ENCODE data around the gene PRR20C.
"Not testable (repeated sequence)": the region's sequence is repeated elsewhere in the genome, so short reads cannot be mapped to it uniquely, and the experiment has no call there.

Gene PRR20C

GRCh38 chr13:57153761-57154160, at the start of gene PRR20C:
PRR20C (plus strand) TSS chr13:57154061; CDS start chr13:57154448, 387 bp downstream.
- not testable (repeated sequence) for DNase-seq (ENCODE audit: low read depth)

GRCh38 chr13:57114945-57115344, 38.9 kb upstream of the PRR20C start:
- DNase-seq (ENCODE audit: low read depth), result no peak

GRCh38 chr13:57123681-57124080, 30.2 kb upstream of the PRR20C start:
- no peak for DNase-seq (ENCODE audit: low read depth)

GRCh38 chr13:57128909-57129308, 25.0 kb upstream of the PRR20C start:
- no peak for DNase-seq (ENCODE audit: low read depth)

GRCh38 chr13:57136093-57136492, 17.8 kb upstream of the PRR20C start:
- DNase-seq (ENCODE audit: low read depth), result no peak

GRCh38 chr13:57137585-57137984, 16.3 kb upstream of the PRR20C start:
- no peak for DNase-seq (ENCODE audit: low read depth)

- no peak for DNase-seq (ENCODE audit: low read depth)
Measured at GRCh38 chr13:57138988-57139387, 14.9 kb upstream of the PRR20C start.

- DNase-seq (ENCODE audit: low read depth), result not testable (repeated sequence)
Measured at GRCh38 chr13:57139781-57140180, 14.1 kb upstream of the PRR20C start.

GRCh38 chr13:57140235-57140968, 13.5 kb upstream of the PRR20C start, which contains the start of gene PRR20A:
PRR20A (plus strand) TSS chr13:57140918; CDS start chr13:57141305, 387 bp downstream.
- DNase-seq (ENCODE audit: low read depth), result not testable (repeated sequence)

GRCh38 chr13:57147188-57147587, 6.7 kb upstream of the PRR20C start, which contains the start of gene PRR20B:
PRR20B (plus strand) TSS chr13:57147488; CDS start chr13:57147875, 387 bp downstream.
- DNase-seq (ENCODE audit: low read depth), result not testable (repeated sequence)

GRCh38 chr13:57148106-57148505, 5.8 kb upstream of the PRR20C start:
- not testable (repeated sequence) for DNase-seq (ENCODE audit: low read depth)

- not testable (repeated sequence) for DNase-seq (ENCODE audit: low read depth)
Measured at GRCh38 chr13:57160332-57160731, 6.5 kb downstream of the PRR20C start, which contains the start of gene PRR20D. PRR20D (plus strand) TSS chr13:57160632; CDS start chr13:57161019, 387 bp downstream.

- not testable (repeated sequence) for DNase-seq (ENCODE audit: low read depth)
Measured at GRCh38 chr13:57166897-57167296, 13.0 kb downstream of the PRR20C start, which contains the start of gene PRR20E. PRR20E (plus strand) TSS chr13:57167197; CDS start chr13:57167584, 387 bp downstream.

- no peak for DNase-seq (ENCODE audit: low read depth)
Measured at GRCh38 chr13:57191667-57192066, 37.8 kb downstream of the PRR20C start.
